ENCODE data around the gene SERPING1.

DNA sequence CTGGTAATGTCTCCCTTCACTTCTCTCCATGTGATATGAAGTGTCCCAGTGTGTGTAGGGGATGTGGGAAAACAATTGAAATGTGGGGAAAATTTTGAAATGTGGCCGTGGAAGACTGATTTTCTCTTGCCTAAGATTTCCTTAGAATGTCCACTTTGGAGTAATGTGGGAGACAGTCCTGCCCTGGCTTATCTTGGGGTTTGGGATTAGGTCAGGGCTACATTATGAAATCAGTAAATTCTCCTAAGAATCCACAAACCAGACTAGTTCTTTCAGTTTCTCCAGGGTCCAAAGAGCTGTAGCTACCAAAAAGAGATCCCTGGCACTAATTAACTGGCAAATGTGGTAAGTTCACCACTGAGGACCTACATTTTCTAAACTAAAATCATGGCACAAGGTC lies 29.4 kb downstream of the SERPING1 start:
- TF ChIP-seq EZH2 (IDR thresholded peaks at IDR 0.05; ENCODE audit: insufficient read depth, poor library complexity, severe bottlenecking) (no peak), EZH2phosphoT487 (IDR thresholded peaks at IDR 0.05; ENCODE audit: insufficient read depth, low read depth) (no peak)

Measured in GM23248 (cell line).